Measurements from ENCODE around the gene GULP1.
"Not testable (repeated sequence)": the region's sequence is repeated elsewhere in the genome, so short reads cannot be mapped to it uniquely, and the experiment has no call there.

Gene GULP1

GRCh38 chr2:188416367-188416766, 124.7 kb downstream of the GULP1 start:
- no peak for DNase-seq (ENCODE audit: low read depth)

- DNase-seq (ENCODE audit: low read depth), result no peak
These were observed 131.1 kb downstream of the GULP1 start for GRCh38 chr2:188422726-188423125.

GRCh38 chr2:188425266-188425665, 133.6 kb downstream of the GULP1 start:
- DNase-seq (ENCODE audit: low read depth), result no peak

- DNase-seq (ENCODE audit: low read depth), result no peak
These were observed 134.4 kb downstream of the GULP1 start for GRCh38 chr2:188426121-188426520.

GRCh38 chr2:188430705-188431104, 139.0 kb downstream of the GULP1 start:
- no peak for DNase-seq (ENCODE audit: low read depth)

- DNase-seq (ENCODE audit: low read depth), result no peak
These were observed 142.3 kb downstream of the GULP1 start for GRCh38 chr2:188434018-188434417.

GRCh38 chr2:188435115-188435514, 143.4 kb downstream of the GULP1 start:
- DNase-seq (ENCODE audit: low read depth), result no peak

GRCh38 chr2:188437537-188437936, 145.9 kb downstream of the GULP1 start:
- DNase-seq (ENCODE audit: low read depth), result no peak

- DNase-seq (ENCODE audit: low read depth), result no peak
These were observed 148.3 kb downstream of the GULP1 start for GRCh38 chr2:188439986-188440385.

GRCh38 chr2:188440849-188441248, 149.2 kb downstream of the GULP1 start:
- DNase-seq (ENCODE audit: low read depth), result no peak

- DNase-seq (ENCODE audit: low read depth), result no peak
These were observed 149.7 kb downstream of the GULP1 start for GRCh38 chr2:188441288-188441947.

- no peak for DNase-seq (ENCODE audit: low read depth)
These were observed 151.5 kb downstream of the GULP1 start for GRCh38 chr2:188443207-188443606.

GRCh38 chr2:188444106-188444835, 152.6 kb downstream of the GULP1 start:
- no peak for DNase-seq (ENCODE audit: low read depth)

GRCh38 chr2:188449561-188449960, 157.9 kb downstream of the GULP1 start:
- no peak for DNase-seq (ENCODE audit: low read depth)

- no peak for DNase-seq (ENCODE audit: low read depth)
These were observed 158.3 kb downstream of the GULP1 start for GRCh38 chr2:188449971-188450370.

- DNase-seq (ENCODE audit: low read depth), result no peak
These were observed 159.2 kb downstream of the GULP1 start for GRCh38 chr2:188450732-188451483.

- no peak for DNase-seq (ENCODE audit: low read depth)
These were observed 160.4 kb downstream of the GULP1 start for GRCh38 chr2:188452084-188452483.

GRCh38 chr2:188456114-188456909, 164.6 kb downstream of the GULP1 start:
- no peak for DNase-seq (ENCODE audit: low read depth)

- no peak for DNase-seq (ENCODE audit: low read depth)
These were observed 167.4 kb downstream of the GULP1 start for GRCh38 chr2:188459061-188459460.

- DNase-seq (ENCODE audit: low read depth), result not testable (repeated sequence)
These were observed 174.4 kb downstream of the GULP1 start for GRCh38 chr2:188466078-188466477.

GRCh38 chr2:188466761-188467160, 175.1 kb downstream of the GULP1 start:
- DNase-seq (ENCODE audit: low read depth), result no peak

- DNase-seq (ENCODE audit: low read depth), result no peak
These were observed 179.5 kb downstream of the GULP1 start for GRCh38 chr2:188471166-188471565.

Measured in ELR (cell line).